Ovary (tissue), 9 donors: ENCODE results near the gene UNC93B1. TPM values are rescaled to one million over a fixed set of nuclear protein-coding genes. Genes with fewer than 3 reads are reported as not detected.

ENCODE experiments used
- DNase-seq, 5 donors: peaks; one replicate each; pipeline ENCODE4 v3.0.0-alpha.2; 2019 to 2020
- H3K27ac ChIP-seq, 2 donors: fragments of 200-600 bp; one replicate each; pipeline versions ENCODE4 v1.5.1 to v1.8.0; 2019 to 2022
- H3K27me3 ChIP-seq: fragments of 200-600 bp; one replicate; pipeline ENCODE4 v1.8.0; 2022
- H3K36me3 ChIP-seq: fragments of 200-600 bp; sonication (generic); one replicate; pipeline ENCODE4 v1.5.1; 2019
- H3K4me1 ChIP-seq: one replicate; pipeline ENCODE4 v1.8.1; 2013; ENCODE audit warnings: mild to moderate bottlenecking, moderate library complexity; ENCODE audit not compliant: insufficient read depth
- H3K4me3 ChIP-seq: fragments of 200-600 bp; sonication (generic); one replicate; pipeline ENCODE4 v1.5.1; 2017
- H3K9me3 ChIP-seq, 2 donors: fragments of 200-600 bp in 1 of 2; sonication (generic) in 1 of 2; one replicate each; pipeline versions ENCODE4 v1.5.1 to v1.8.1; 2013 to 2019; ENCODE audit warnings: mild to moderate bottlenecking in 1 of 2, moderate library complexity in 1 of 2
- CTCF ChIP-seq, 3 donors: fragments of 450-650 bp in 2 of 3; fragments of 200-600 bp in 1 of 3; IDR thresholded peaks; one replicate each; pipeline versions ENCODE4 v1.5.1 to v1.8.0; 2016 to 2022; ENCODE audit warnings: antibody characterized with exemption in 3 of 3, mild to moderate bottlenecking in 1 of 3
- EP300 ChIP-seq: sonication (generic); formaldehyde crosslinking; IDR thresholded peaks from one replicate; pipeline ENCODE4 v1.6.1; 2017; ENCODE audit warnings: antibody characterized with exemption
- POLR2A ChIP-seq: fragments of 450-650 bp; IDR thresholded peaks from one replicate; pipeline ENCODE4 v1.6.1; 2017; ENCODE audit warnings: antibody characterized with exemption, mild to moderate bottlenecking, moderate library complexity
- WGBS, 3 donors: extraction: QIAGEN DNeasy Blood & Tissue Kit in 1 of 3; methylation state at CpG; one replicate each; pipeline versions ENCODE4 v1.1.5 to v1.1.7; 2013 to 2017; 5-methylcytosine and 5-hydroxymethylcytosine counted together
- intact Hi-C, 4 donors: fragments of 100-400 bp; cut with DNase I; formaldehyde crosslinking; loops; one replicate each; pipeline versions ENCODE4 v1.11.0 to v1.15.1; 2022 to 2023
- polyA plus RNA-seq, 2 donors: library from polyadenylated mRNA; stranded (reverse); fragments of 200-250 nt in 1 of 2; fragments of 350-450 nt in 1 of 2; fragmentation: Illumina TruSeq in 1 of 2; extraction: RNeasy Lipid Tissue Mini Kit (QIAGEN cat#74804) in 1 of 2; gene quantifications; one replicate each; pipeline ENCODE4 v1.2.3, GENCODE V29; 2013 to 2014
- total RNA-seq, 7 donors: library from RNA; depleted of rRNA in 2 of 7; stranded (reverse); fragments of >200 nt in 2 of 7; fragmentation: NEBNext Ultra II Directional in 3 of 7; extraction: Animal tissue kit (Norgen Biotek cat#: 25700) in 3 of 7; gene quantifications; one replicate each; pipeline versions ENCODE4 v1.1.0 to v1.2.4, GENCODE V29; 2016 to 2023
- donor health status: DM: no; HTN: no; CAD: no; lungs with moderate emphysema.
- donor health status: DM: no; HTN: no; CAD: no.
- donor health status: Bipolar disorder and iron deficiency.
- donor health status: DM: yes; HTN: yes; CAD: no.
- donor health status: DM: no; HTN: no; CAD: no.
- donor health status: DM: yes; HTN: yes; CAD: no.

UNC93B1 gene
- total and polyA plus RNA-seq, 9 donors, result 9.0 to 39.6 (median 12.0) TPM

GRCh38 chr11:68051191-68052136 is 47.6 kb upstream of the UNC93B1 start:
- peak in 1 of 5 donors; percentile 19 for DNase-seq
- Histone ChIP-seq H3K27me3 (no peaks in the 10 kb centered on the region), H3K4me1 (no peaks in the 10 kb centered on the region), H3K27ac (no peak overlapping the region), H3K36me3 (no peaks in the 10 kb centered on the region), H3K4me3 (no peak overlapping the region), H3K9me3 (no peaks in the 10 kb centered on the region)
- 66 to 72% (median 69%) methylated on average over 13 to 14 of the region's 14 CpGs for WGBS, 3 donors
- intact Hi-C loops, result no loop called here
- no peak for TF ChIP-seq EP300
- no peak for TF ChIP-seq POLR2A
- TF ChIP-seq CTCF (IDR thresholded peaks at IDR 0.05), result no peak

- H3K27ac ChIP-seq, result no peak overlapping the region
- H3K27me3 ChIP-seq, result no peaks in the 10 kb centered on the region
- no peak for DNase-seq
- 89 to 94% (median 93%) methylated on average over 16 to 18 of the region's 18 CpGs for WGBS, 3 donors
- H3K36me3 ChIP-seq, result no peaks in the 10 kb centered on the region
- H3K4me3 ChIP-seq, result no peak overlapping the region
- intact Hi-C loops, result no loop called here
- H3K9me3 ChIP-seq, result no peaks in the 10 kb centered on the region
- TF ChIP-seq EP300, result no peak
- H3K4me1 ChIP-seq, result no peaks in the 10 kb centered on the region
These were observed 46.5 kb upstream of the UNC93B1 start for GRCh38 chr11:68050371-68050841.

- Histone ChIP-seq H3K27ac (no peak overlapping the region), H3K27me3 (no peaks in the 10 kb centered on the region), H3K36me3 (no peaks in the 10 kb centered on the region), H3K4me3 (no peak overlapping the region), H3K9me3 (no peaks in the 10 kb centered on the region), H3K4me1 (no peaks in the 10 kb centered on the region)
- TF ChIP-seq EP300 (no peak), POLR2A (no peak), CTCF (IDR thresholded peaks at IDR 0.05) (no peak)
- intact Hi-C loops, result loop anchor here in 3 of 4 donors (10.0 kb wide), 3 partner anchors 45 to 155 kb away; no protein-coding TSS in a partner anchor
- peak in 1 of 5 donors; percentile 27 for DNase-seq
- 82 to 90% (median 85%) methylated on average over 37 to 40 of the region's 40 CpGs for WGBS, 3 donors
These were observed 45.8 kb upstream of the UNC93B1 start for GRCh38 chr11:68049509-68050370.

- Histone ChIP-seq H3K27ac (no peak overlapping the region), H3K27me3 (no peaks in the 10 kb centered on the region), H3K9me3 (no peaks in the 10 kb centered on the region), H3K4me3 (no peak overlapping the region), H3K4me1 (no peaks in the 10 kb centered on the region), H3K36me3 (no peaks in the 10 kb centered on the region)
- WGBS, 3 donors, result 83 to 86% (median 85%) methylated on average over 22 to 35 of the region's 35 CpGs
- intact Hi-C loops, result loop anchor here in 3 of 4 donors (10.0 kb wide), 3 partner anchors 46 to 156 kb away; no protein-coding TSS in a partner anchor
- DNase-seq, result peak in 1 of 5 donors; percentile 18
- TF ChIP-seq CTCF (IDR thresholded peaks at IDR 0.05) (no peak), POLR2A (no peak), EP300 (no peak)
These were observed 45.0 kb upstream of the UNC93B1 start for GRCh38 chr11:68048681-68049508.
